ENCODE data around the gene KSR1. TPM values are rescaled to one million over a fixed set of nuclear protein-coding genes. Genes with fewer than 3 reads are reported as not detected.
"Not testable (repeated sequence)": the region's sequence is repeated elsewhere in the genome, so short reads cannot be mapped to it uniquely, and the experiment has no call there.

KSR1 gene
- total and polyA plus RNA-seq, 12 donors = 16.0 to 50.4 (median 38.5) TPM

DNA sequence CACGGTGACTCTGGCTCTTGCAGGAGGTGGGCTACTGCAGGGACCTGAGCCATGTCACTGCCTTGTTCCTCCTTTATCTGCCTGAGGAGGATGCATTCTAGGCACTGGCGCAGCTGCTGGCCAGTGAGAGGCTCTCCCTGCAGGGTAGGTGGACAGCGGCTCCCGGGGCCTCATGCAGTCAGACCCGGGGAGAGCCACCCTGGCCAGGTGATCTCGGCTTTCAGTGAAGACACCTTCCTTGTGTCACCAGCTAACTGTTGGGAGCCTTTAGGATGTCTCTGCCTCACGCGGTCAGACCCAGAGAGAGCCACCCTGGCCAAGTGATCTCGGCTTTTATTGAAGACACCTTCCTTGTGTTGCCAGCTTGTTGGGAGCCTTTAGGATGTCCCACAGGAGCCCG, 31.7 kb upstream of the KSR1 start:
- Histone ChIP-seq H3K27ac (no peak overlapping the region), H3K9me3 (replicated peaks in 1 of 3) (no peaks in the 10 kb centered on the region), H3K4me3 (no peak overlapping the region), H3K4me1 (replicated peaks in 1 of 2) (no peaks in the 10 kb centered on the region), H3K27me3 (no peaks in the 10 kb centered on the region), H3K36me3 (replicated peaks in 1 of 2) (no peaks in the 10 kb centered on the region)
- 83 to 88% (median 86%) methylated on average over 4 to 10 of the region's 10 CpGs; no CpG with 5 or more reads in 1 of the 4 donors for WGBS, 4 donors
- no peak for DNase-seq
- TF ChIP-seq, protein P1, sequence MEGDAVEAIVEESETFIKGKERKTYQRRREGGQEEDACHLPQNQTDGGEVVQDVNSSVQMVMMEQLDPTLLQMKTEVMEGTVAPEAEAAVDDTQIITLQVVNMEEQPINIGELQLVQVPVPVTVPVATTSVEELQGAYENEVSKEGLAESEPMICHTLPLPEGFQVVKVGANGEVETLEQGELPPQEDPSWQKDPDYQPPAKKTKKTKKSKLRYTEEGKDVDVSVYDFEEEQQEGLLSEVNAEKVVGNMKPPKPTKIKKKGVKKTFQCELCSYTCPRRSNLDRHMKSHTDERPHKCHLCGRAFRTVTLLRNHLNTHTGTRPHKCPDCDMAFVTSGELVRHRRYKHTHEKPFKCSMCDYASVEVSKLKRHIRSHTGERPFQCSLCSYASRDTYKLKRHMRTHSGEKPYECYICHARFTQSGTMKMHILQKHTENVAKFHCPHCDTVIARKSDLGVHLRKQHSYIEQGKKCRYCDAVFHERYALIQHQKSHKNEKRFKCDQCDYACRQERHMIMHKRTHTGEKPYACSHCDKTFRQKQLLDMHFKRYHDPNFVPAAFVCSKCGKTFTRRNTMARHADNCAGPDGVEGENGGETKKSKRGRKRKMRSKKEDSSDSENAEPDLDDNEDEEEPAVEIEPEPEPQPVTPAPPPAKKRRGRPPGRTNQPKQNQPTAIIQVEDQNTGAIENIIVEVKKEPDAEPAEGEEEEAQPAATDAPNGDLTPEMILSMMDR (IDR thresholded peaks at IDR 0.05) = no peak
- TF ChIP-seq POLR2A (IDR thresholded peaks at IDR 0.05) = no peak
- intact Hi-C loops (cut with DNase I) = no loop called here

DNA sequence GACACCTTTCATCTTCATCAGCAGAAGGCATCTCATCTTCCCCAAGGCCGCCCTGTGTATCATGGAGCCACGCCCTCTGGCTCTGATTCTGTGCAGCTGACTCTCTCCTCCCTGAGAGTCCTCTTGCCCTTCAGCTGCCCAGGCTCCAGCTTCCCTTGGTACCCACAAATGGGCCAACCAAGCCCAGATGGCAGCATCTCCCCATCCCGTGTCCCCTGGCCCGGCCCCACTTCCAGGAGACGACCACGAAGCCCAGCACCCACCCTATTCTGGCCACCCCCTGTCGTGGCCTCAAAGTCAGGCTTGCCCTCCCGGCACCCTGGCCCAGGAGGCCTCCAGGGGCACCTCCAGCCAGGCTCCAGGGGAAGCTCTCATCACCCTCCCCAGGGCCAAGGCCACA, 31.3 kb upstream of the KSR1 start:
- no peaks in the 10 kb centered on the region for H3K36me3 ChIP-seq (replicated peaks in 1 of 2)
- TF ChIP-seq, protein P1 (IDR thresholded peaks at IDR 0.05) = no peak
- no peak for TF ChIP-seq POLR2A (IDR thresholded peaks at IDR 0.05)
- WGBS, 4 donors = 93 to 96% (median 95%) methylated on average over 6 to 8 of the region's 8 CpGs; no CpG with 5 or more reads in 1 of the 4 donors
- H3K27me3 ChIP-seq = no peaks in the 10 kb centered on the region
- no peaks in the 10 kb centered on the region for H3K9me3 ChIP-seq (replicated peaks in 1 of 3)
- intact Hi-C loops (cut with DNase I) = no loop called here
- no peak overlapping the region for H3K27ac ChIP-seq
- DNase-seq = no peak
- no peaks in the 10 kb centered on the region for H3K4me1 ChIP-seq (replicated peaks in 1 of 2)
- H3K4me3 ChIP-seq = no peak overlapping the region

DNA sequence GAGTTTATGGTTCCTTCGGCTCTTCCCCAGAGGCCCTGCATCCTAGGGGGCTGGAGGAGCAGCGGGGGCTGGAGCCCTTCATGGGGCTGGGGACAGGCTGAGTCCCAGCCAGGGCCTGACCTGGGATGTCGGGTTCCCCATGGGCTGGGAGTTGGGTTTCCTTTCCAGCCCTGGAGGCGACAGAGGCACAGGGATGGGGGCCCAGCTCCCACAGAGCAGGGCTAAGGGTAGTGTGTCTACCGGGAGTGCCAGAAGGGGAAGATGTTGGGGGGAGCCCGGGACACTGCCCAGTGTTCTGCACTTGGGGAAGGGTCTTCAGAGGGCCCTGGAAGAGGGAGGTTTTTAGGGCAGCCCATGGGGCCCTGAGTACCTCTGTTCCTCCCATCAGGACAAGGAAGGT, 30.7 kb upstream of the KSR1 start:
- H3K9me3 ChIP-seq (replicated peaks in 1 of 3); H3K36me3 ChIP-seq (replicated peaks in 1 of 2); DNase-seq; H3K4me1 ChIP-seq (replicated peaks in 1 of 2); H3K27ac ChIP-seq; intact Hi-C loops (cut with DNase I); H3K27me3 ChIP-seq; H3K4me3 ChIP-seq: not testable (repeated sequence)
- 89 to 91% methylated on average over 6 of the region's 6 CpGs; no CpG with 5 or more reads in 2 of the 4 donors for WGBS, 4 donors

DNA sequence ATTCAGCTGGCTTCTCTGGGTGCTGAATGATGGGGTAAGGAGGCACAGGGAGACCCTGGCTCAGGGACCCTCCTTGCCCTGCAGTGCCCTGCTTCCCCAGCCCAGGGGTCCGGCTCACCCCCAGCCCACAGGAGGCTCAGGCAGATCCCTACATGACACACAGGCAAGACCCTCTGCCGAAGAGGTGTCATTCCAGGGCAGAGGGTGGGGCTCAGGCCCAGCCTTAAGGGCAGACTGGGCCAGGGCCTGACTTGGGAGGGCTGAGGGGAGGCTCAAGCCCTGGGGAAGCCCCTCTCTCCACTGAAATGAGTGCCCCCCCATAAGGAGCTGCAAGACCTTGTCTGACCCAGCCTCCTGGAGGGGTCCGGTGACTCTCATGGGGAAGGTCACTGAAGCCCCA, 30.3 kb upstream of the KSR1 start:
- TF ChIP-seq, protein P1 (IDR thresholded peaks at IDR 0.05) = no peak
- TF ChIP-seq POLR2A (IDR thresholded peaks at IDR 0.05) = no peak
- Histone ChIP-seq H3K9me3 (replicated peaks in 1 of 3) (no peaks in the 10 kb centered on the region), H3K4me1 (replicated peaks in 1 of 2) (no peaks in the 10 kb centered on the region), H3K36me3 (replicated peaks in 1 of 2) (no peaks in the 10 kb centered on the region), H3K27ac (no peak overlapping the region), H3K4me3 (no peak overlapping the region), H3K27me3 (no peaks in the 10 kb centered on the region)
- intact Hi-C loops (cut with DNase I) = no loop called here
- WGBS, 4 donors = 78 to 92% (median 84%) methylated on average over 3 of the region's 3 CpGs; no CpG with 5 or more reads in 1 of the 4 donors
- DNase-seq = no peak

DNA sequence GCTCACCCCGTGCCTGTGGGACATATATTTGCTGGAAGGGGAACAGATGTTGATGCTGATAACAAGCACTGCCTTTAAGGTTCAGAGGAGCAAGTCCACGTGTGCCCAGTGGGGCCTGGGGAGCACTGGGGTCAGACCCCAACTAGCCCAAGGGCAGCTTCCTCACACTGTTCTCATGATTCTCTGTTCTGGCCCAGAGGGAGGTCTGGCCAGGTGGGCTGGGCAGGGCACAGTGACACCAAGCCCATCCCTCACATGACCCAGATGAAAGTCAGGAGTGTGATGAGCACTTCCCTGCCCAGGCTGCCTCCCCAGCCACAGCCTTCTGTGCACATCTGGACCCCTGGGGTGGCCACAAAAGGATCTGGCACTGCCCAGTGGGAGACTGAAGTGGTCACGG, 29.8 kb upstream of the KSR1 start:
- intact Hi-C loops (cut with DNase I); H3K27me3 ChIP-seq; DNase-seq; H3K4me1 ChIP-seq (replicated peaks in 1 of 2); H3K9me3 ChIP-seq (replicated peaks in 1 of 3); H3K4me3 ChIP-seq; H3K36me3 ChIP-seq (replicated peaks in 1 of 2); H3K27ac ChIP-seq: not testable (repeated sequence)
- 80 to 100% (median 85%) methylated on average over 1 to 3 of the region's 3 CpGs; no CpG with 5 or more reads in 1 of the 4 donors for WGBS, 4 donors

DNA sequence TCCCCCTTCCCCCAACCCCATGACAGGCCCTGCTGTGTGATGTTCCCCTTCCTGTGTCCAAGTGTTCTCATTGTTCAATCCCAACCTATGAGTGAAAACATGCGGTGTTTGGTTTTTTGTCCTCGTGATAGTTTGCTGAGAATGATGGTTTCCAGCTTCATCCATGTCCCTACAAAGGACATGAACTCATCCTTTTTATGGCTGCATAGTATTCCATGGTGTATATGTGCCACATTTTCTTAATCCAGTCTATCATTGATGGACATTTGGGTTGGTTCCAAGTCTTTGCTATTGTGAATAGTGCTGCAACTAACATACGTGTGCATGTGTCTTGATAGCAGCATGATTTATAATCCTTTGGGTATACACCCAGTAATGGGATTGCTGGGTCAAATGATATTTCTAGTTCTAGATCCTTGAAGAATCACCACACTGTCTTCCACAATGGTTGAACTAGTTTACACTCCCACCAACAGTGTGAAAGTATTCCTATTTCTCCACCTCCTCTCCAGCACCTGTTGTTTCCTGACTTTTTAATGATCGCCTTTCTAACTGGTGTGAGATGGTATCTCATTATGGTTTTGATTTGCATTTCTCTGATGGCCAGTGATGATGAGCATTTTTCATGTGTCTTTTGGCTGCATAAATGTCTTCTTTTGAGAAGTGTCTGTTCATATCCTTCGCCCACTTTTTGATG, 28.9 kb upstream of the KSR1 start:
- 86 to 93% (median 92%) methylated on average over 4 to 5 of the region's 5 CpGs for WGBS, 4 donors
- H3K27me3 ChIP-seq; H3K27ac ChIP-seq; H3K4me1 ChIP-seq (replicated peaks in 1 of 2); H3K4me3 ChIP-seq; H3K36me3 ChIP-seq (replicated peaks in 1 of 2); intact Hi-C loops (cut with DNase I); DNase-seq; H3K9me3 ChIP-seq (replicated peaks in 1 of 3): not testable (repeated sequence)
